ENCODE results near the gene DOK6.

GRCh38 chr18:69817335-69817940, 416.8 kb downstream of the DOK6 start:
- no peak for TF ChIP-seq CTCF (IDR thresholded peaks at IDR 0.05; ENCODE audit: low read depth, low read length)
- no peak for TF ChIP-seq EZH2phosphoT487 (IDR thresholded peaks at IDR 0.05; ENCODE audit: low read depth)

Measured in OCI-LY3 (cell line).